Subcutaneous adipose tissue (tissue), 4 donors: Measurements from ENCODE around the gene COA8. TPM values are rescaled to one million over a fixed set of nuclear protein-coding genes. Genes with fewer than 3 reads are reported as not detected.

Source experiments
- CTCF ChIP-seq: fragments of 450-650 bp; IDR thresholded peaks from one replicate; pipeline ENCODE4 v1.5.1; 2016; ENCODE audit warnings: low read depth, mild to moderate bottlenecking, control low read depth, antibody characterized with exemption, moderate library complexity
- total RNA-seq, 4 donors: library from RNA; depleted of rRNA; stranded (reverse); fragments of >200 nt; gene quantifications; one replicate each; pipeline ENCODE4 v1.1.0, GENCODE V29; 2016

COA8 gene
- total RNA-seq, 4 donors from 2014 or later: 35.1 to 59.9 (median 49.2) TPM

GRCh38 chr14:103519043-103519836, 43.5 kb upstream of the COA8 start:
- TF ChIP-seq CTCF: no peak

DNA sequence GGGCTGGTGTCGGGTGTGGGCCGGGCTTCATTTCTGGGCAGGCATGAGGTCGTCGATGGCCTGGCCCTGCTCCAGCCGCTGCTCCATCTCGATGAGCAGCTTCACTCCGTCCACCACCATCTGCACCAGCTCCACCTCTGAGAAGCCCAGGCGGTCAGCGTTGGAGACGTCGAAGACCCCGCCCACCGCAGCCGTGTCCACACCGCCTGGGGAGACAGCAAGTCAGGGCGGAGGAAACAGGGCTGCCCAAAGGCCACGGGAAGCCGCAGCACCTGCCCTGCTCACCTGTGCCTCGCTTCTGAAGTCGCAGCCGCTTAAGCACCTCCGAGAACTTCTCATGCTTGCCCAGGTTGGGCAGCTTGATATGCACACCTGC, 42.9 kb upstream of the COA8 start:
- no peak for TF ChIP-seq CTCF

DNA sequence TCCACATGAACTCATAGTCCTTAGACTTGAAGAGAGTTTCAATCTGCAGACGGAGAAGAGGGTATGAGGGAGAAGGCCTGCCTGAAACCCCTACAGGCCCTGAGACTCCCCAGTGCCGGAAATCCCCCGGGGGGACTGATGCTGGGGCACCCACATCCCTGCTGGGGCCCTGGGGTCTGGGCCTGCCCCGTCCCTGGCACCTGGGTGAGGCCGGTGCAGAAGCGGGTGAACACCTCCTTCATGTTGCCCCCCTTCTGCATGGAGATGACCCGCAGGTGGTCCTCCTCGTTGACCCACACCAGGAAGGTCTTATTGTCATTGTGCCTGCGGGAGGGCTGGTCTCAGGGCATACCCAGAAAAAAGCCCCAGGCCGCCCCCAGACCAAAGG, 42.5 kb upstream of the COA8 start:
- TF ChIP-seq CTCF: no peak

- TF ChIP-seq CTCF: no peak
These were observed 41.9 kb upstream of the COA8 start for GRCh38 chr14:103520657-103521437.

GRCh38 chr14:103521438-103521950, 41.3 kb upstream of the COA8 start:
- TF ChIP-seq CTCF: no peak

- no peak for TF ChIP-seq CTCF
These were observed 40.7 kb upstream of the COA8 start for GRCh38 chr14:103521951-103522563.
